DND-41 (cell line): ENCODE results near the gene TRIM6.

ENCODE experiments used
- CTCF ChIP-seq: IDR thresholded peaks from 2 replicates; pipeline ENCODE4 v1.5.1; 2012; ENCODE audit warnings: borderline replicate concordance, low read length, moderate library complexity, mild to moderate bottlenecking; ENCODE audit not compliant: poor library complexity, severe bottlenecking; ENCODE audit errors: extremely low read depth
- EZH2 ChIP-seq: IDR thresholded peaks from 3 replicates; pipeline ENCODE4 v1.6.1; 2012; ENCODE audit warnings: borderline replicate concordance, low read depth, mild to moderate bottlenecking, moderate library complexity, low read length, inconsistent platforms; ENCODE audit not compliant: severe bottlenecking

- TF ChIP-seq CTCF (no peak), EZH2 (no peak)
Measured at GRCh38 chr11:5547982-5548381, 48.5 kb upstream of the TRIM6 start.
